ENCODE results near the gene FERMT3.

Gene FERMT3

GRCh38 chr11:64249563-64250414, 43.3 kb downstream of the FERMT3 start:
- H3K4me3 ChIP-seq (ENCODE audit: low read depth in 1 of 2, low read length in 2 of 2) = no peak overlapping the region
- no peaks in the 10 kb centered on the region for H3K27me3 ChIP-seq (ENCODE audit: control insufficient read depth in 1 of 2, insufficient read depth in 2 of 2, low read length in 2 of 2)
- no peak overlapping the region for H3K27ac ChIP-seq (ENCODE audit: low read depth, low read length)
- H3K36me3 ChIP-seq (ENCODE audit: control insufficient read depth in 1 of 2, insufficient read depth in 2 of 2, low read length in 2 of 2) = peaks cover under 1 to 9% of the 10 kb centered on the region in 2 donors
- H3K9me3 ChIP-seq (ENCODE audit: control insufficient read depth in 1 of 2, low read length in 2 of 2) = no peaks in the 10 kb centered on the region
- H3K4me1 ChIP-seq (ENCODE audit: control insufficient read depth in 1 of 2, insufficient read depth in 2 of 2, low read length in 2 of 2) = peaks cover 58 to 78% of the 10 kb centered on the region in 2 donors
- peak overlapping the region; percentile 2 to 61 for H3K9ac ChIP-seq (ENCODE audit: low read depth in 1 of 2, low read length in 2 of 2)

DNA sequence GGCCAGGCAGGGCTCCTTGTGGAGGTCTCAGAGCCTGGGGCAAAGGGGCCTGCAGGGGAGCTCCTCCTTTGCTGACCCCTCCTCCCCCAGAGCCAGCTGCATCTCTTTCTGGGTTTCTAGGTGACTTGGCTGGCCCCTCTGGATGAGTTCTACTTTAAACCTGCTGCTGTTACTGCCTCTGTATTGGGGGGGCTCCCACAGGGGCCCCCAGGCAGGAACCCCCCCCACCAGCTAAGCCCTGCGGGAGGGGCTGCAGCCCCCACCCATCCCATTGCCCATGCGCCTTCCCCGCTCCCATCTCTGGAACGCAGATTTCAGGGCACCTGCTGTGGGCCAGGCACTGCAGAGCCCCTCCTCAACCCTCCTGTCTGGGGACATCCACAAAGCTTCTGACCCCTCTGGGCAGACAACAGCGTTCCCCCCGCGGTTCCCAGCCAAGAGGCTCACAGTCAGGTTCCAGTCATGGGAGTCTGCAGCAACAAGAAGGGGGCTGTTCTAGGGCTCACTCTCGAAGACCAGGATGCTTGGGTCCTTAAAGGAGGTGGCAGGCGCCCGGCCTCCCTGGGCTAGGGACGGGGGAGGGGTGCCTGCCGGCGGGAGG, 44.0 kb downstream of the FERMT3 start:
- Histone ChIP-seq H3K27ac (ENCODE audit: low read depth, low read length) (peak overlapping the region; percentile 39), H3K9ac (ENCODE audit: low read depth in 1 of 2, low read length in 2 of 2) (peak overlapping the region; percentile 61 to 82), H3K36me3 (ENCODE audit: control insufficient read depth in 1 of 2, insufficient read depth in 2 of 2, low read length in 2 of 2) (peaks cover 7 to 16% of the 10 kb centered on the region in 2 donors), H3K4me1 (ENCODE audit: control insufficient read depth in 1 of 2, insufficient read depth in 2 of 2, low read length in 2 of 2) (peaks cover 63 to 76% of the 10 kb centered on the region in 2 donors), H3K27me3 (ENCODE audit: control insufficient read depth in 1 of 2, insufficient read depth in 2 of 2, low read length in 2 of 2) (no peaks in the 10 kb centered on the region), H3K4me3 (ENCODE audit: low read depth in 1 of 2, low read length in 2 of 2) (peak overlapping the region; percentile 66 to 72), H3K9me3 (ENCODE audit: control insufficient read depth in 1 of 2, low read length in 2 of 2) (no peaks in the 10 kb centered on the region)

DNA sequence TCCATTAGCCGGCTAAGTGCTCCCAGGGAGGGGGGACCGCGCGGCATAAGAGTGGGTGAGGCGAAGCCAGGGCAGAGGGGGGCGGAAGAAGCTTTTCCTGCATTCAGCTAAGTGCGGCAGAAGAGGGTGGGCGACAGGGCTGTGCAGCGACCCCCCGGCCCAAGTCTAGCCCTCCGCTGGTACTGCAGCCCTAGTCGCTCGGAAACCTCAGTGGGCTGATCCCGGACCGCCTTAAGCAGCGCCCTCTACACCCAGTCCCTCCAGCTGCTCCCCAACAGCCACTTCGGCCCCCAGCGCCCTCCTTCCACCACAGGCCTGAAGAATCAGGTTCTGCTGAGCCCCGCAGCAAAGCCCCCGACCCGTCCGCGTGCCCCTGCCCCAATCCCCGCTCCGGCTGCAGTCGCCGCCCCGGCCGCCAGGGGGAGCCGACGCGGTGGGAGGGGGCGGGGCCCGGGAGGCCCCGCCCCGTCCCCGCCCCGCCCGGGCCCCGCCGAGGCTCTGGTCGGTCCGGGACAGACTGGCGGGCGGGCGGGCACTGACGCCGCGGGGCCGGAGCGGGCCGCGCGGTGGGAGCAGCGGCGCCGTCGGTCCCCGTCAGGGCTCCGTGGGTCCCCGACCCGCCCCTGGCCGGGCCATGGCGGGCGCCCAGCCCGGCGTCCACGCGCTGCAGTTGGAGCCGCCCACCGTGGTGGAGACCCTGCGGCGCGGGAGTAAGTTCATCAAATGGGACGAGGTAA, 44.7 kb downstream of the FERMT3 start, which contains the start of gene PLCB3:
PLCB3 (plus strand) TSS at position 515 of the 737 bp plus-strand sequence; CDS start at position 635, 120 bp downstream.
- peak within 1 kb of the TSS; percentile 94 for H3K27ac ChIP-seq (ENCODE audit: low read depth, low read length)
- H3K27me3 ChIP-seq (ENCODE audit: control insufficient read depth in 1 of 2, insufficient read depth in 2 of 2, low read length in 2 of 2) = no peaks in the 10 kb centered on the region
- H3K9me3 ChIP-seq (ENCODE audit: control insufficient read depth in 1 of 2, low read length in 2 of 2) = no peaks in the 10 kb centered on the region
- peaks cover 59 to 71% of the 10 kb centered on the region in 2 donors for H3K4me1 ChIP-seq (ENCODE audit: control insufficient read depth in 1 of 2, insufficient read depth in 2 of 2, low read length in 2 of 2)
- H3K9ac ChIP-seq (ENCODE audit: low read depth in 1 of 2, low read length in 2 of 2) = peak within 1 kb of the TSS; percentile 84 to 89
- peak within 1 kb of the TSS; percentile 66 to 90 for H3K4me3 ChIP-seq (ENCODE audit: low read depth in 1 of 2, low read length in 2 of 2)
- peaks cover 11 to 23% of the 10 kb centered on the region in 2 donors for H3K36me3 ChIP-seq (ENCODE audit: control insufficient read depth in 1 of 2, insufficient read depth in 2 of 2, low read length in 2 of 2)

DNA sequence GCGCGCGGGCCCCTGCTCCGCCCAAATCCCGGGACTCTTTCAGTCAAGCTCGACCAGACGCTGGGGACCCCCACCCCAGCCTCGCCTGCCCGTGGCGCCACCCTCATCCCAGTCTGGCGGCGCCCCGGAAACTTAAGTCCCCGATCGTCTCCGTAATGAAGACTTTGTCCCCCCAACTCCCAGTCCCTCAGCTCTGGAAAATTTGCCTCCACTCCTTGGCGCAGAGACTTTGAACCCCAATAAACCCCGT, 45.2 kb downstream of the FERMT3 start:
- Histone ChIP-seq H3K4me3 (ENCODE audit: low read depth in 1 of 2, low read length in 2 of 2) (peak overlapping the region; percentile 66 to 90), H3K27ac (ENCODE audit: low read depth, low read length) (peak overlapping the region; percentile 94), H3K27me3 (ENCODE audit: control insufficient read depth in 1 of 2, insufficient read depth in 2 of 2, low read length in 2 of 2) (no peaks in the 10 kb centered on the region), H3K4me1 (ENCODE audit: control insufficient read depth in 1 of 2, insufficient read depth in 2 of 2, low read length in 2 of 2) (peaks cover 59 to 71% of the 10 kb centered on the region in 2 donors), H3K9ac (ENCODE audit: low read depth in 1 of 2, low read length in 2 of 2) (peak overlapping the region; percentile 84 to 89), H3K36me3 (ENCODE audit: control insufficient read depth in 1 of 2, insufficient read depth in 2 of 2, low read length in 2 of 2) (peaks cover 16 to 28% of the 10 kb centered on the region in 2 donors), H3K9me3 (ENCODE audit: control insufficient read depth in 1 of 2, low read length in 2 of 2) (no peaks in the 10 kb centered on the region)

GRCh38 chr11:64252003-64252872, 45.7 kb downstream of the FERMT3 start:
- H3K4me3 ChIP-seq (ENCODE audit: low read depth in 1 of 2, low read length in 2 of 2) = peak overlapping the region; percentile 66 to 90
- no peaks in the 10 kb centered on the region for H3K27me3 ChIP-seq (ENCODE audit: control insufficient read depth in 1 of 2, insufficient read depth in 2 of 2, low read length in 2 of 2)
- H3K9me3 ChIP-seq (ENCODE audit: control insufficient read depth in 1 of 2, low read length in 2 of 2) = no peaks in the 10 kb centered on the region
- peak overlapping the region; percentile 84 to 89 for H3K9ac ChIP-seq (ENCODE audit: low read depth in 1 of 2, low read length in 2 of 2)
- peak overlapping the region; percentile 94 for H3K27ac ChIP-seq (ENCODE audit: low read depth, low read length)
- peaks cover 16 to 31% of the 10 kb centered on the region in 2 donors for H3K36me3 ChIP-seq (ENCODE audit: control insufficient read depth in 1 of 2, insufficient read depth in 2 of 2, low read length in 2 of 2)
- H3K4me1 ChIP-seq (ENCODE audit: control insufficient read depth in 1 of 2, insufficient read depth in 2 of 2, low read length in 2 of 2) = peaks cover 59 to 68% of the 10 kb centered on the region in 2 donors

- Histone ChIP-seq H3K27ac (ENCODE audit: low read depth, low read length) (peak overlapping the region; percentile 94), H3K9me3 (ENCODE audit: control insufficient read depth in 1 of 2, low read length in 2 of 2) (no peaks in the 10 kb centered on the region), H3K36me3 (ENCODE audit: control insufficient read depth in 1 of 2, insufficient read depth in 2 of 2, low read length in 2 of 2) (peaks cover 16 to 37% of the 10 kb centered on the region in 2 donors), H3K4me1 (ENCODE audit: control insufficient read depth in 1 of 2, insufficient read depth in 2 of 2, low read length in 2 of 2) (peaks cover 53 to 61% of the 10 kb centered on the region in 2 donors), H3K9ac (ENCODE audit: low read depth in 1 of 2, low read length in 2 of 2) (peak overlapping the region; percentile 56 to 89), H3K4me3 (ENCODE audit: low read depth in 1 of 2, low read length in 2 of 2) (peak overlapping the region; percentile 66 to 90), H3K27me3 (ENCODE audit: control insufficient read depth in 1 of 2, insufficient read depth in 2 of 2, low read length in 2 of 2) (no peaks in the 10 kb centered on the region)
Measured at GRCh38 chr11:64253043-64253442, 46.5 kb downstream of the FERMT3 start.

GRCh38 chr11:64253481-64253880, 47.0 kb downstream of the FERMT3 start:
- H3K4me1 ChIP-seq (ENCODE audit: control insufficient read depth in 1 of 2, insufficient read depth in 2 of 2, low read length in 2 of 2) = peaks cover 49 to 57% of the 10 kb centered on the region in 2 donors
- H3K9me3 ChIP-seq (ENCODE audit: control insufficient read depth in 1 of 2, low read length in 2 of 2) = no peaks in the 10 kb centered on the region
- H3K9ac ChIP-seq (ENCODE audit: low read depth in 1 of 2, low read length in 2 of 2) = peak overlapping the region; percentile 56 to 89
- no peaks in the 10 kb centered on the region for H3K27me3 ChIP-seq (ENCODE audit: control insufficient read depth in 1 of 2, insufficient read depth in 2 of 2, low read length in 2 of 2)
- H3K27ac ChIP-seq (ENCODE audit: low read depth, low read length) = no peak overlapping the region
- H3K4me3 ChIP-seq (ENCODE audit: low read depth in 1 of 2, low read length in 2 of 2) = peak overlapping the region; percentile 66 to 90
- H3K36me3 ChIP-seq (ENCODE audit: control insufficient read depth in 1 of 2, insufficient read depth in 2 of 2, low read length in 2 of 2) = peaks cover 20 to 41% of the 10 kb centered on the region in 2 donors

GRCh38 chr11:64254326-64254725, 47.8 kb downstream of the FERMT3 start:
- H3K36me3 ChIP-seq (ENCODE audit: control insufficient read depth in 1 of 2, insufficient read depth in 2 of 2, low read length in 2 of 2) = peaks cover 24 to 49% of the 10 kb centered on the region in 2 donors
- peak overlapping the region in 1 of 2 donors; percentile 66 for H3K4me3 ChIP-seq (ENCODE audit: low read depth in 1 of 2, low read length in 2 of 2)
- H3K27me3 ChIP-seq (ENCODE audit: control insufficient read depth in 1 of 2, insufficient read depth in 2 of 2, low read length in 2 of 2) = no peaks in the 10 kb centered on the region
- no peak overlapping the region for H3K27ac ChIP-seq (ENCODE audit: low read depth, low read length)
- no peaks in the 10 kb centered on the region for H3K9me3 ChIP-seq (ENCODE audit: control insufficient read depth in 1 of 2, low read length in 2 of 2)
- no peak overlapping the region for H3K9ac ChIP-seq (ENCODE audit: low read depth in 1 of 2, low read length in 2 of 2)
- H3K4me1 ChIP-seq (ENCODE audit: control insufficient read depth in 1 of 2, insufficient read depth in 2 of 2, low read length in 2 of 2) = peaks cover 42 to 52% of the 10 kb centered on the region in 2 donors
